Brain pericyte (primary cell): ENCODE measurements around the gene OR8G1.
"Not testable (repeated sequence)": the region's sequence is repeated elsewhere in the genome, so short reads cannot be mapped to it uniquely, and the experiment has no call there.

Experiments used
- DNase-seq: peaks from one replicate; pipeline ENCODE4 v3.0.0-alpha.2; 2012; ENCODE audit warnings: low read depth, low spot score

Gene OR8G1

GRCh38 chr11:124233376-124233775 lies 7.5 kb upstream of the OR8G1 start:
- DNase-seq = no peak

- DNase-seq = no peak
Measured at GRCh38 chr11:124238512-124238911, 2.4 kb upstream of the OR8G1 start.

- not testable (repeated sequence) for DNase-seq
Measured at GRCh38 chr11:124249869-124250268, 9.0 kb downstream of the OR8G1 start.

- DNase-seq = no peak
Measured at GRCh38 chr11:124256076-124256475, 15.2 kb downstream of the OR8G1 start, which contains the start of gene OR8G5. TSS of gene OR8G5 (plus strand) at chr11:124256376. CDS start at chr11:124264932, 8,556 bp downstream.

- not testable (repeated sequence) for DNase-seq
Measured at GRCh38 chr11:124265041-124265440, 24.1 kb downstream of the OR8G1 start.

- not testable (repeated sequence) for DNase-seq
Measured at GRCh38 chr11:124270886-124271285, 30.0 kb downstream of the OR8G1 start.

GRCh38 chr11:124274000-124274399 lies 33.1 kb downstream of the OR8G1 start:
- DNase-seq = no peak

GRCh38 chr11:124276081-124276480 lies 35.2 kb downstream of the OR8G1 start:
- no peak for DNase-seq

GRCh38 chr11:124277207-124277606 lies 36.3 kb downstream of the OR8G1 start:
- no peak for DNase-seq

GRCh38 chr11:124277804-124278203 lies 36.9 kb downstream of the OR8G1 start:
- DNase-seq = no peak

- DNase-seq = no peak
Measured at GRCh38 chr11:124278261-124278660, 37.4 kb downstream of the OR8G1 start.

- no peak for DNase-seq
Measured at GRCh38 chr11:124285610-124286344, 44.9 kb downstream of the OR8G1 start.

- no peak for DNase-seq
Measured at GRCh38 chr11:124294687-124295086, 53.8 kb downstream of the OR8G1 start.

- DNase-seq = no peak
Measured at GRCh38 chr11:124296016-124296415, 55.1 kb downstream of the OR8G1 start.

- no peak for DNase-seq
Measured at GRCh38 chr11:124297921-124298320, 57.0 kb downstream of the OR8G1 start.

- DNase-seq = no peak
Measured at GRCh38 chr11:124301548-124301947, 60.7 kb downstream of the OR8G1 start.

GRCh38 chr11:124302347-124303125 lies 61.6 kb downstream of the OR8G1 start:
- no peak for DNase-seq
